HepG2 (cell line): ENCODE results near the gene CDC26. TPM values are rescaled to one million over a fixed set of nuclear protein-coding genes. Genes with fewer than 3 reads are reported as not detected.

Experiments used
- CCAR2 ChIP-seq: fragments of 200-400 bp; formaldehyde crosslinking; optimal IDR thresholded peaks from 2 replicates; pipeline ENCODE3; 2018; ENCODE audit warnings: low read depth, mild to moderate bottlenecking, low read length, moderate library complexity
- EED ChIP-seq: sonication (generic); formaldehyde crosslinking; IDR thresholded peaks from 2 replicates; pipeline ENCODE4 v1.5.0; 2020; ENCODE audit warnings: mild to moderate bottlenecking, missing genetic modification reagents
- FLYWCH1 ChIP-seq: sonication (generic); formaldehyde crosslinking; IDR thresholded peaks from 2 replicates; pipeline ENCODE4 v1.8.1; 2023; ENCODE audit warnings: mild to moderate bottlenecking, missing genetic modification reagents
- FOXP1 ChIP-seq, 2 experiments: fragments of 450-650 bp in 1 of 2; IDR thresholded peaks; 2 replicates each; pipeline ENCODE4 v1.6.1; 2017 to 2018; ENCODE audit warnings: antibody characterized with exemption in 1 of 2
- HNRNPL ChIP-seq: fragments of 200-400 bp; formaldehyde crosslinking; IDR thresholded peaks from 2 replicates; pipeline ENCODE4 v1.6.1; 2017; ENCODE audit warnings: mild to moderate bottlenecking, low read depth, low read length
- KMT2A ChIP-seq: sonication (generic); formaldehyde crosslinking; IDR thresholded peaks from 2 replicates; pipeline ENCODE4 v1.4.0; 2020; ENCODE audit warnings: missing genetic modification reagents
- NR2F1 ChIP-seq, 2 experiments: fragments of 450-650 bp in 1 of 2; formaldehyde crosslinking in 1 of 2; IDR thresholded peaks; 2 replicates each; pipeline versions ENCODE4 v1.5.0 to v1.6.1; 2016 to 2020; ENCODE audit warnings: mild to moderate bottlenecking in 1 of 2, missing compliant biosample characterization in 1 of 2, missing genetic modification reagents in 1 of 2, moderate library complexity in 1 of 2
- RCOR2 ChIP-seq: IDR thresholded peaks from 2 replicates; pipeline ENCODE4 v1.6.1; 2016; ENCODE audit warnings: missing biosample characterization, missing genetic modification reagents
- SMAD9 ChIP-seq: sonication (generic); formaldehyde crosslinking; IDR thresholded peaks from 2 replicates; pipeline ENCODE4 v1.5.1; 2020; ENCODE audit warnings: mild to moderate bottlenecking, missing genetic modification reagents
- SRSF4 ChIP-seq: fragments of 200-400 bp; formaldehyde crosslinking; IDR thresholded peaks from one replicate; pipeline ENCODE4 v1.6.1; 2018; ENCODE audit warnings: mild to moderate bottlenecking, low read depth, low read length, moderate library complexity; ENCODE audit not compliant: poor library complexity, severe bottlenecking
- TOPORS ChIP-seq: sonication (generic); formaldehyde crosslinking; IDR thresholded peaks from 2 replicates; pipeline ENCODE4 v1.8.0; 2023; ENCODE audit warnings: mild to moderate bottlenecking, missing genetic modification reagents
- ZNF143 ChIP-seq: sonication (generic); formaldehyde crosslinking; IDR thresholded peaks from 2 replicates; pipeline ENCODE4 v1.4.0; 2020; ENCODE audit warnings: missing genetic modification reagents
- ZNF333 ChIP-seq: sonication (generic); formaldehyde crosslinking; IDR thresholded peaks from 2 replicates; pipeline ENCODE4 v1.4.0; 2020; ENCODE audit warnings: mild to moderate bottlenecking, missing genetic modification reagents, borderline replicate concordance
- ZNF430 ChIP-seq: sonication (generic); formaldehyde crosslinking; IDR thresholded peaks from 2 replicates; pipeline ENCODE4 v1.9.0; 2021; ENCODE audit warnings: mild to moderate bottlenecking, missing genetic modification reagents
- ZNF670 ChIP-seq: sonication (generic); formaldehyde crosslinking; IDR thresholded peaks from 2 replicates; pipeline ENCODE4 v1.8.0; 2022; ENCODE audit warnings: mild to moderate bottlenecking, missing genetic modification reagents, borderline replicate concordance
- ZNF737 ChIP-seq: sonication (generic); formaldehyde crosslinking; IDR thresholded peaks from 2 replicates; pipeline ENCODE4 v1.5.0; 2020; ENCODE audit warnings: missing genetic modification reagents, mild to moderate bottlenecking, borderline replicate concordance
- ZNF761 ChIP-seq: sonication (generic); formaldehyde crosslinking; conservative IDR thresholded peaks from 2 replicates; pipeline ENCODE4 v1.4.0; 2020; ENCODE audit warnings: mild to moderate bottlenecking, missing genetic modification reagents
- ZSCAN29 ChIP-seq: sonication (generic); formaldehyde crosslinking; conservative IDR thresholded peaks from 2 replicates; pipeline ENCODE4 v1.4.0; 2020; ENCODE audit warnings: mild to moderate bottlenecking, missing genetic modification reagents
- polyA plus RNA-seq, 8 experiments: library from polyadenylated mRNA; depleted of rRNA in 3 of 8; stranded (reverse) in 7 of 8; unstranded in 1 of 8; fragments of >200 nt; fragmentation: Illumina TruSeq in 4 of 8; extraction: Trizol in 4 of 8; gene quantifications; 2 replicates each; pipeline versions ENCODE4 v1.2.1 to v1.2.3, GENCODE V29; 2011 to 2016; ENCODE audit warnings: low read depth in 4 of 8, missing spikeins in 1 of 8, mixed read lengths in 1 of 8; ENCODE audit not compliant: insufficient read depth in 1 of 8
- total RNA-seq, 5 experiments: library from RNA; depleted of rRNA; stranded (reverse); fragments of >200 nt; fragmentation: Illumina TruSeq; extraction: Trizol; gene quantifications; 2 replicates each; pipeline ENCODE4 v1.2.3, GENCODE V29; 2016; ENCODE audit warnings: low read depth in 1 of 5
- TF ChIP-seq, protein P1 (sequence below): sonication (generic); formaldehyde crosslinking; IDR thresholded peaks from 2 replicates; pipeline ENCODE4 v1.5.0; 2020; ENCODE audit warnings: mild to moderate bottlenecking, missing genetic modification reagents
- TF ChIP-seq, protein P2 (sequence below): IDR thresholded peaks from 2 replicates; pipeline ENCODE4 v1.6.1; 2016
- TF ChIP-seq, protein P3 (sequence below): IDR thresholded peaks from 2 replicates; pipeline ENCODE4 v1.6.1; 2012; ENCODE audit warnings: inconsistent platforms
- TF ChIP-seq, protein P4 (sequence below): IDR thresholded peaks from 2 replicates; pipeline ENCODE4 v1.6.1; 2016; ENCODE audit warnings: missing compliant biosample characterization, missing genetic modification reagents, borderline replicate concordance
- TF ChIP-seq, protein P5 (sequence below): sonication (generic); formaldehyde crosslinking; IDR thresholded peaks from 2 replicates; pipeline ENCODE4 v1.8.0; 2022; ENCODE audit warnings: missing genetic modification reagents, mild to moderate bottlenecking, moderate library complexity, borderline replicate concordance

CDC26 gene
- total and polyA plus RNA-seq, 2 of the 13 experiments (the other 11 are each of a cell fraction or from before 2014, with no cell fraction given) = 26.6 to 57.9 TPM

DNA sequence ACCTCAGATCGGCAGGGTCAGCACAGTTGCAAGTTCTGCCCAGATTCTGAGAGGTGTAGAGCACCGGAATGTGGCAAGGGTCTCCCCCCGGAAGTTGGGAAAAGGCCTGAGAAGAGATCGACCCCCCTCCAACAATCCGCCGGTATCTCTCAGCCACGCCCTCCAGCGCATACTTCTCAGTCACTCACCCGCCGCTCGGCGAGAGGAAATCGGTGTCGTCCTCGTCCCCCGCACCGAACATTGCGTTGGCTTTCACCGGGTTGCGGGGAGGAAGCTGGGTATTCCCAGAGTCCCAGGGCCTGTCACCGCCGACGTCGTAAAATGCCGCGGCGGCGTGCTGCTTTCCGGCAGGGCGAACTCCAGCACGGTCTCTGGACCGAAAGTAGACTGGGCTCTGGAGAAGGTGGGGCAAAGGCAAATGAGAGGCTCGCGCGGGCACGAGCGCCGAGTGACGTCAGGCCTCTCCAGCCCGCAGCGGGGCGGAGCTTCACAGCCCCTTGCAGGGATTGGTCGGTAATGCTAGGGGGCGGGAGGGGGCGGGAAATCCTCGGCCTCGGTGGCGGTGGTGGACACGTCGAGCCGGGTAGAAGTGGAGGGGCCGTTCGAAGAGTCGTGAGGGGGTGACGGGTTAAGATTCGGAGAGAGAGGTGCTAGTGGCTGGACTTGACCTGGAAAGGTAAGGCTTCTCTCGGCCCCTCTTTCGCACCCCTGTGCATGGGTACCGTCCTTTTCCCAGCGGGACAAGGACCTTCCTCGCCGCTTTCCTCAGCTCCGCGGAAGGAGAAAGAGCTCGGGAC is 54.2 kb downstream of the CDC26 start, which contains the start of the genes FKBP15 and SLC31A1 (continued):
- TF ChIP-seq ZSCAN29 (0 out of 2 replicates have a peak, but pooled peaks have one; percentile 13), ZNF737 (CRISPR knock-in tag) (no peak; the same call in 1 of the 2 replicates), ZNF761 (CRISPR knock-in tag) (peak; percentile 39; the same call in 1 of the 2 replicates), FLYWCH1 (CRISPR knock-in tag) (no peak), NR2F1 (CRISPR knock-in tag; IDR thresholded peaks at IDR 0.05) (no peak), EED (CRISPR knock-in tag) (no peak), ZNF143 (CRISPR knock-in tag) (peak; percentile 87), SMAD9 (CRISPR knock-in tag) (no peak), TOPORS (peak; percentile 78; the same call in 1 of the 2 replicates), SRSF4 (no peak), FOXP1 (IDR thresholded peaks at IDR 0.05) (no peak), FOXP1 (CRISPR knock-in tag; IDR thresholded peaks at IDR 0.05) (no peak), CCAR2 (no peak), KMT2A (peak; percentile 83), ZNF670 (CRISPR knock-in tag) (no peak), ZNF430 (CRISPR knock-in tag) (no peak), HNRNPL (0 out of 2 replicates have a peak, but pooled peaks have one; percentile 28), ZNF333 (CRISPR knock-in tag) (no peak), RCOR2 (CRISPR knock-in tag) (no peak)
- TF ChIP-seq, protein P1, sequence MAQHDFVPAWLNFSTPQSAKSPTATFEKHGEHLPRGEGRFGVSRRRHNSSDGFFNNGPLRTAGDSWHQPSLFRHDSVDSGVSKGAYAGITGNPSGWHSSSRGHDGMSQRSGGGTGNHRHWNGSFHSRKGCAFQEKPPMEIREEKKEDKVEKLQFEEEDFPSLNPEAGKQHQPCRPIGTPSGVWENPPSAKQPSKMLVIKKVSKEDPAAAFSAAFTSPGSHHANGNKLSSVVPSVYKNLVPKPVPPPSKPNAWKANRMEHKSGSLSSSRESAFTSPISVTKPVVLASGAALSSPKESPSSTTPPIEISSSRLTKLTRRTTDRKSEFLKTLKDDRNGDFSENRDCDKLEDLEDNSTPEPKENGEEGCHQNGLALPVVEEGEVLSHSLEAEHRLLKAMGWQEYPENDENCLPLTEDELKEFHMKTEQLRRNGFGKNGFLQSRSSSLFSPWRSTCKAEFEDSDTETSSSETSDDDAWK = no peak
- TF ChIP-seq, protein P2, sequence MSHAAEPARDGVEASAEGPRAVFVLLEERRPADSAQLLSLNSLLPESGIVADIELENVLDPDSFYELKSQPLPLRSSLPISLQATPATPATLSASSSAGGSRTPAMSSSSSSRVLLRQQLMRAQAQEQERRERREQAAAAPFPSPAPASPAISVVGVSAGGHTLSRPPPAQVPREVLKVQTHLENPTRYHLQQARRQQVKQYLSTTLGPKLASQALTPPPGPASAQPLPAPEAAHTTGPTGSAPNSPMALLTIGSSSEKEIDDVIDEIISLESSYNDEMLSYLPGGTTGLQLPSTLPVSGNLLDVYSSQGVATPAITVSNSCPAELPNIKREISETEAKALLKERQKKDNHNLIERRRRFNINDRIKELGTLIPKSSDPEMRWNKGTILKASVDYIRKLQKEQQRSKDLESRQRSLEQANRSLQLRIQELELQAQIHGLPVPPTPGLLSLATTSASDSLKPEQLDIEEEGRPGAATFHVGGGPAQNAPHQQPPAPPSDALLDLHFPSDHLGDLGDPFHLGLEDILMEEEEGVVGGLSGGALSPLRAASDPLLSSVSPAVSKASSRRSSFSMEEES (CRISPR knock-in tag) = peak; percentile 38; the same call in 1 of the 2 replicates
- TF ChIP-seq, protein P3, sequence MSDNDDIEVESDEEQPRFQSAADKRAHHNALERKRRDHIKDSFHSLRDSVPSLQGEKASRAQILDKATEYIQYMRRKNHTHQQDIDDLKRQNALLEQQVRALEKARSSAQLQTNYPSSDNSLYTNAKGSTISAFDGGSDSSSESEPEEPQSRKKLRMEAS = peak; percentile 68
- TF ChIP-seq, protein P4, sequence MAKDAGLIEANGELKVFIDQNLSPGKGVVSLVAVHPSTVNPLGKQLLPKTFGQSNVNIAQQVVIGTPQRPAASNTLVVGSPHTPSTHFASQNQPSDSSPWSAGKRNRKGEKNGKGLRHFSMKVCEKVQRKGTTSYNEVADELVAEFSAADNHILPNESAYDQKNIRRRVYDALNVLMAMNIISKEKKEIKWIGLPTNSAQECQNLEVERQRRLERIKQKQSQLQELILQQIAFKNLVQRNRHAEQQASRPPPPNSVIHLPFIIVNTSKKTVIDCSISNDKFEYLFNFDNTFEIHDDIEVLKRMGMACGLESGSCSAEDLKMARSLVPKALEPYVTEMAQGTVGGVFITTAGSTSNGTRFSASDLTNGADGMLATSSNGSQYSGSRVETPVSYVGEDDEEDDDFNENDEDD (CRISPR knock-in tag) = peak; percentile 38; the same call in 1 of the 2 replicates
- TF ChIP-seq, protein P5, sequence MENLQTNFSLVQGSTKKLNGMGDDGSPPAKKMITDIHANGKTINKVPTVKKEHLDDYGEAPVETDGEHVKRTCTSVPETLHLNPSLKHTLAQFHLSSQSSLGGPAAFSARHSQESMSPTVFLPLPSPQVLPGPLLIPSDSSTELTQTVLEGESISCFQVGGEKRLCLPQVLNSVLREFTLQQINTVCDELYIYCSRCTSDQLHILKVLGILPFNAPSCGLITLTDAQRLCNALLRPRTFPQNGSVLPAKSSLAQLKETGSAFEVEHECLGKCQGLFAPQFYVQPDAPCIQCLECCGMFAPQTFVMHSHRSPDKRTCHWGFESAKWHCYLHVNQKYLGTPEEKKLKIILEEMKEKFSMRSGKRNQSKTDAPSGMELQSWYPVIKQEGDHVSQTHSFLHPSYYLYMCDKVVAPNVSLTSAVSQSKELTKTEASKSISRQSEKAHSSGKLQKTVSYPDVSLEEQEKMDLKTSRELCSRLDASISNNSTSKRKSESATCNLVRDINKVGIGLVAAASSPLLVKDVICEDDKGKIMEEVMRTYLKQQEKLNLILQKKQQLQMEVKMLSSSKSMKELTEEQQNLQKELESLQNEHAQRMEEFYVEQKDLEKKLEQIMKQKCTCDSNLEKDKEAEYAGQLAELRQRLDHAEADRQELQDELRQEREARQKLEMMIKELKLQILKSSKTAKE (CRISPR knock-in tag) = 0 out of 2 replicates have a peak, but pooled peaks have one; percentile 22
